GM19324 (cell line): ENCODE data around the gene GSTM1.

Source experiments
- ATAC-seq: cut with Tn5 transposase; IDR thresholded peaks from one replicate; pipeline ENCODE4 v1.9.1; 2021; ENCODE audit warnings: mild to moderate bottlenecking, moderate library complexity; ENCODE audit not compliant: unreplicated experiment, low FRiP score

The GSTM1 gene

GRCh38 chr1:109724933-109725332 lies 37.3 kb downstream of the GSTM1 start:
- ATAC-seq: no peak

GRCh38 chr1:109725510-109725909 lies 37.9 kb downstream of the GSTM1 start:
- ATAC-seq: no peak

DNA sequence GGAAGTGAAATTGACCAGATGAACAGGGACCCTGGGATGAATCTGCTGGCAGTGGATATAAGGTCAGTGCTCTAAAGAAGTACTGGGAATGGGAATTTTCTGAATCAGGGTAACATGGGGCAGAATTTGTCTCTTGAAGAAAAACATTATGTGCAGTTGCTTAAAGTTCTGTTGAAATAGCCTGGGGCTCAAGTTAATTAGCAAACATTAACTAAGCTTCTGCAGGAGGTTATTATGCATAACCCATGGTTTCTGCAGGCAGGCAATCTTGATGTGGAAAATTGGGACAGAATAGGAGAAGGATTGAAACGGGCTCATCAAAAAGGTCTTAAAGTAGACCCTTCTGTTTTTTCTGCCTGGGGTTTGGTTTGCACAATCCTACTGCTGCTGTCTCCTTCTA lies 38.4 kb downstream of the GSTM1 start:
- ATAC-seq: no peak

DNA sequence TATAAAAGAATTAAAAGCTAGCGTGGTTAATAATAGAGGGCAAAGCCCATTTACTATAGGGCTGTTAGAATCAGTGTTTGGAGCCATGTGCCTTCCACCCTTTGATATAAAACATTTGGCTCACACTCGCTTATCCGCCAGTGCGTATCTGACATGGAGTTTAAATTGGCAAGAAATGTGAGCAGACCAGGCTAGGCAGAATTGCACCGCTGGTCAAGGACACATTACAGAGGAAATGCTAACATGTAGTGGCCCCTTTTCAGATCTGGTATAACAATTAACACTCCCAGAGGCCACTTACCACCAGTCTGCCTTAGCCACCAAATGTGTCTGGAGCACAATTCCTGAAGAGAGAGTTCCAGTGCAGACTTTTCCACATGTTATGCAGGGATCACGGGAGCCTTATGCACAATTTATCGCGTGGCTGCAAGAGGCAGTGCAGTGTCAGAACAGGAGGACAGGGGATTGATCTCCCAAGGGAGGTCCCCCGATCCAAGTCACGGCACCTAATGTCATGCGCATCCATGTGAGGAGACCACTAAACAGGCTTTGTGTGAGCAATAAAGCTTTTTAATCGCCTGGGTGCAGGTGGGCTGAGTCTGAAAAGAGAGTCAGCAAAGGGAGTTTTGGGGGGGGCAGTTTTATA lies 39.2 kb downstream of the GSTM1 start:
- no peak for ATAC-seq

DNA sequence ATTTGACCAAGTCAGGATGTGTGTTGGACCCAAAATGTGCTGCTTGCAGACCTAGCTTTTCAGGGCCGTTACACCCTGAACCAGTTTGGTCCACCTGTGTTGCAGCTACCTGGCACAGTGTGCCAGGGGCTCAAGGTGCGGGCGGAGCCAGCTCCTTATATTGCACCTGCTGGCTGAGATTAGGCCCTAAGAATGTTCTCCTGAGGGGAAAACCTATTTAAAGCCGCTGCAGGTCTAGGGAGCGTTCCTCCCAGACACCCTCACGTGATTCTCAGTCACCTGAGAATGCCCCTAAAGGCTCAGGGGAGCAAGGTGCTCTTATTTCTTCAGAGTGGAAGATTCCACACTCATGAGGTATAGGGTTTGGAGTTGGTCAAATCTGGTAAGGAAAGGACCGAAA lies 41.3 kb downstream of the GSTM1 start:
- no peak for ATAC-seq

- no peak for ATAC-seq
These were observed 43.0 kb downstream of the GSTM1 start for GRCh38 chr1:109730666-109731065.

GRCh38 chr1:109732390-109732881 lies 44.8 kb downstream of the GSTM1 start:
- ATAC-seq: no peak

DNA sequence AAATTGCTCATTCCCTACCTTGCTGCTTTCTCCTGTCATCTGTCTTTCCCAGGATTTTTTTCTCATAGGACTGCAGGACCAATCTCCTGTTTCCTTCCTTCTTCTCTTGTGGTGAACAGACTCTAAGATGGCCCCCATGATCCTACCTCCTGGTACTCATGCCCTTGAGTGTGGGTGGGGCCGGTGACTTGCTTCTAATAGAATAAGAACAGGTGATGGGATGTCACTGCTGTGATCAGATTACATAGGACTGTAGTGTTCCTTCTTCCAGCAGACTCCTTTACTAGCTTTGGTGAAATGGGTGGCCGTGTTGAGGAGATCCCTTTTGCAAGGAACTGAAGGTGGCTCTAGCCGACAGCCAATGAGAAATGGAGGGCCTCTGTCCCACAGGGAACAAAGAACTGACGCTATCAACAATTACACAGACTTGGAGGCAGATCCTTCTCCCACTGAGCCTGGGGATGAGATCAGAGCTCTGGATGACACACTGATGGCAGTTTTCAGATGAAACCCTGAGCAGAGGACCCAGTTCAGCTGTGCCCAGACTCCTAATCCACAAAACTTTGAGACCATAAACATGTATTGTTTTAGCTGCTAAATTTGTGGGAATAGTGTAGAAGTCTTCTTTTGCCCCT lies 45.7 kb downstream of the GSTM1 start:
- no peak for ATAC-seq

- ATAC-seq: peak; percentile 93
These were observed 52.4 kb downstream of the GSTM1 start for GRCh38 chr1:109739738-109740614.

- ATAC-seq: no peak
These were observed 53.2 kb downstream of the GSTM1 start, which contains the start of gene GSTM3 for GRCh38 chr1:109740615-109741373. Gene GSTM3, minus strand, starts transcription at chr1:109741038. Its CDS starts 751 bp downstream, at chr1:109740287.
